Glutamatergic neuron (in vitro differentiated cells): ENCODE results near the gene ADCY10. TPM values are rescaled to one million over a fixed set of nuclear protein-coding genes. Genes with fewer than 3 reads are reported as not detected.

Experiments
- DNase-seq: peaks from one replicate; pipeline ENCODE4 v3.0.0; 2022
- H3K27ac Mint-ChIP-seq: one replicate; pipeline ENCODE4 v1.8.0; 2020; ENCODE audit warnings: mild to moderate bottlenecking, mixed read lengths, inconsistent platforms; ENCODE audit not compliant: unreplicated experiment
- H3K27me3 Mint-ChIP-seq: one replicate; pipeline ENCODE4 v1.8.0; 2020; ENCODE audit warnings: mild to moderate bottlenecking, moderate library complexity, mixed read lengths, inconsistent platforms; ENCODE audit not compliant: unreplicated experiment
- H3K36me3 Mint-ChIP-seq: one replicate; pipeline ENCODE4 v1.8.0; 2020; ENCODE audit warnings: mild to moderate bottlenecking, mixed read lengths, inconsistent platforms; ENCODE audit not compliant: unreplicated experiment
- H3K4me1 Mint-ChIP-seq: one replicate; pipeline ENCODE4 v1.8.0; 2020; ENCODE audit warnings: mild to moderate bottlenecking, low read depth, mixed read lengths, inconsistent platforms; ENCODE audit not compliant: unreplicated experiment
- H3K4me3 Mint-ChIP-seq: one replicate; pipeline ENCODE4 v1.8.0; 2020; ENCODE audit warnings: mild to moderate bottlenecking, mixed read lengths, inconsistent platforms; ENCODE audit not compliant: unreplicated experiment
- H3K9me3 Mint-ChIP-seq: one replicate; pipeline ENCODE4 v1.8.0; 2020; ENCODE audit warnings: mild to moderate bottlenecking, moderate library complexity, mixed read lengths, inconsistent platforms; ENCODE audit not compliant: unreplicated experiment
- long read RNA-seq: library from polyadenylated mRNA; unstranded; transcript quantifications from one replicate; pipeline ENCODE4 v2.0.0, GENCODE V29; 2020; ENCODE audit not compliant: unreplicated experiment
- total RNA-seq: library from RNA; stranded (reverse); fragmentation: NEBNext Ultra II Directional; extraction: Animal tissue kit (Norgen Biotek cat#: 25700); gene quantifications from one replicate; pipeline ENCODE4 v1.2.1, GENCODE V29; 2021; ENCODE audit not compliant: unreplicated experiment
- TF ChIP-seq, protein P1 (sequence below): fragments of 200-600 bp; sonication (generic); IDR thresholded peaks from one replicate; pipeline ENCODE4 v1.5.0; 2021; ENCODE audit not compliant: partially characterized antibody, unreplicated experiment

The ADCY10 gene
- 0.07 TPM for total RNA-seq
- long read RNA-seq = 0 reads

GRCh38 chr1:167913895-167914496 is at the start of gene ADCY10:
Gene ADCY10, minus strand, starts transcription at chr1:167914134. Its CDS starts 8,994 bp downstream, at chr1:167905140.
- Mint-ChIP-seq H3K4me3 (no peak within 1 kb of the TSS), H3K27me3 (peaks cover 5% of the 10 kb centered on the region), H3K9me3 (peaks cover 3% of the 10 kb centered on the region), H3K36me3 (peaks cover 5% of the 10 kb centered on the region), H3K4me1 (peaks cover 3% of the 10 kb centered on the region), H3K27ac (no peak within 1 kb of the TSS)
- no peak for DNase-seq
- TF ChIP-seq, protein P1, sequence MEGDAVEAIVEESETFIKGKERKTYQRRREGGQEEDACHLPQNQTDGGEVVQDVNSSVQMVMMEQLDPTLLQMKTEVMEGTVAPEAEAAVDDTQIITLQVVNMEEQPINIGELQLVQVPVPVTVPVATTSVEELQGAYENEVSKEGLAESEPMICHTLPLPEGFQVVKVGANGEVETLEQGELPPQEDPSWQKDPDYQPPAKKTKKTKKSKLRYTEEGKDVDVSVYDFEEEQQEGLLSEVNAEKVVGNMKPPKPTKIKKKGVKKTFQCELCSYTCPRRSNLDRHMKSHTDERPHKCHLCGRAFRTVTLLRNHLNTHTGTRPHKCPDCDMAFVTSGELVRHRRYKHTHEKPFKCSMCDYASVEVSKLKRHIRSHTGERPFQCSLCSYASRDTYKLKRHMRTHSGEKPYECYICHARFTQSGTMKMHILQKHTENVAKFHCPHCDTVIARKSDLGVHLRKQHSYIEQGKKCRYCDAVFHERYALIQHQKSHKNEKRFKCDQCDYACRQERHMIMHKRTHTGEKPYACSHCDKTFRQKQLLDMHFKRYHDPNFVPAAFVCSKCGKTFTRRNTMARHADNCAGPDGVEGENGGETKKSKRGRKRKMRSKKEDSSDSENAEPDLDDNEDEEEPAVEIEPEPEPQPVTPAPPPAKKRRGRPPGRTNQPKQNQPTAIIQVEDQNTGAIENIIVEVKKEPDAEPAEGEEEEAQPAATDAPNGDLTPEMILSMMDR = no peak

DNA sequence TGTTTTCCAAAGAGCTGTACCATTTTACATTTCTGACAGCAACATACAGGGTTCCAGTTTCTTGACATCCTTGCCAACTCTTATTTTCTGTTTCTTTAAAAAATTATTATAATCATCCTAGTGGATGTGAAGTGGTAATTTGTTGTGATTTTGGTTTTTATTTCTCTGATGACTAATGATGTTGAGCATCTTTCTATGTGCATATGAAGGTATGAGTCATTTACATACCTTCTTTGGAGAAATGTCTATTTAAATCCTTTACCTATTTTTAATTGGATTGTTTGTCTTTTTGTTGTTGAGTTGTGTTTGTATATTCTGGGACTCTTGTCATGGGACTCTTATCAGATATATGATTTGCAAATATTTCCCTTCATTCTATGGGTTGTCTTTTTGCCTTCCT is 43.8 kb upstream of the ADCY10 start:
- no peaks in the 10 kb centered on the region for H3K27me3 Mint-ChIP-seq
- H3K9me3 Mint-ChIP-seq = peaks cover 2% of the 10 kb centered on the region
- no peak for DNase-seq
- no peaks in the 10 kb centered on the region for H3K36me3 Mint-ChIP-seq
- H3K4me3 Mint-ChIP-seq = no peak overlapping the region
- H3K4me1 Mint-ChIP-seq = peaks cover 5% of the 10 kb centered on the region
- no peak overlapping the region for H3K27ac Mint-ChIP-seq
- TF ChIP-seq, protein P1 = no peak

DNA sequence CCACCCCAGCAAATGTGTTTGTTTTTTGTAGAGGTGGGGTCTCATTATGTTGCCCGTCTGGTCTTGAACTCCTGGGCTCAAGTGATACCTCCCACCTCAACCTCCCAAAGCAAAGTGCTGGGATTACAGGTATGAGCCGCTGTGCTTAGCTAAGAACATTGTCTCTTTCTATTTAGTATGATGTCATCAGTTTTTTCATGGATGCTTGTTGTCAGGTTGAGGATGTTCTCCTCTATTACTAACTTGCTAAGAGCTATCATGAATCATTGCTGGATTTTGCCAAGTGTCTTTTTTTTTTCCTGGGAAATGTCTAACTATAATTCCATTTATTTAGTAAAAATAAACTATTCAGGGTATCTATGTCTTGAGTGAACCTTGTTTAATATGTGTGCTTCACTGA is 42.0 kb upstream of the ADCY10 start:
- H3K9me3 Mint-ChIP-seq = peaks cover 4% of the 10 kb centered on the region
- H3K4me1 Mint-ChIP-seq = peaks cover 6% of the 10 kb centered on the region
- no peak overlapping the region for H3K27ac Mint-ChIP-seq
- H3K27me3 Mint-ChIP-seq = peaks cover 2% of the 10 kb centered on the region
- H3K4me3 Mint-ChIP-seq = no peak overlapping the region
- DNase-seq = no peak
- TF ChIP-seq, protein P1 = no peak
- no peaks in the 10 kb centered on the region for H3K36me3 Mint-ChIP-seq

GRCh38 chr1:167950569-167950968 is 36.6 kb upstream of the ADCY10 start:
- H3K4me3 Mint-ChIP-seq = no peak overlapping the region
- peaks cover 19% of the 10 kb centered on the region for H3K4me1 Mint-ChIP-seq
- no peak overlapping the region for H3K27ac Mint-ChIP-seq
- DNase-seq = no peak
- TF ChIP-seq, protein P1 = no peak
- peaks cover 6% of the 10 kb centered on the region for H3K27me3 Mint-ChIP-seq
- H3K36me3 Mint-ChIP-seq = no peaks in the 10 kb centered on the region
- peaks cover 4% of the 10 kb centered on the region for H3K9me3 Mint-ChIP-seq

- H3K27ac Mint-ChIP-seq = no peak overlapping the region
- peaks cover 19% of the 10 kb centered on the region for H3K4me1 Mint-ChIP-seq
- H3K27me3 Mint-ChIP-seq = peaks cover 6% of the 10 kb centered on the region
- DNase-seq = no peak
- H3K4me3 Mint-ChIP-seq = no peak overlapping the region
- TF ChIP-seq, protein P1 = no peak
- H3K9me3 Mint-ChIP-seq = peaks cover 4% of the 10 kb centered on the region
- no peaks in the 10 kb centered on the region for H3K36me3 Mint-ChIP-seq
Observed at GRCh38 chr1:167949785-167950184, 35.9 kb upstream of the ADCY10 start.
